Measurements from ENCODE around the gene SNRNP40. TPM values are rescaled to one million over a fixed set of nuclear protein-coding genes. Genes with fewer than 3 reads are reported as not detected.
"Not testable (repeated sequence)": the region's sequence is repeated elsewhere in the genome, so short reads cannot be mapped to it uniquely, and the experiment has no call there.

The SNRNP40 gene
- total and polyA plus RNA-seq, 2 of the 13 experiments (the other 11 are each of a cell fraction or from before 2014, with no cell fraction given): 51.0 to 147 TPM

GRCh38 chr1:31282426-31282825, 14.2 kb downstream of the SNRNP40 start:
- CTCF ChIA-PET (ENCODE audit: low intra/inter-chr PET ratio, low total read pairs); ATAC-seq; H3K4me1 ChIP-seq (ENCODE audit: insufficient read depth, low read length); H3K79me2 ChIP-seq (ENCODE audit: insufficient read depth, low read length); FAIRE-seq; H3K27me3 ChIP-seq (ENCODE audit: control insufficient read depth in 1 of 2, insufficient read depth in 2 of 2, low read length in 2 of 2); H3K9ac ChIP-seq (ENCODE audit: insufficient read depth, low read depth, low read length); H3K4me2 ChIP-seq (ENCODE audit: low read depth, low read length); in situ Hi-C loops (cut with HindIII; ENCODE audit: extremely low pct_ligation_motif_present, low pct_unique_long_range_greater_than_20kb); H3K9me3 ChIP-seq (ENCODE audit: low read length); H2AFZ ChIP-seq (ENCODE audit: low read length); intact Hi-C loops (cut with micrococcal nuclease; ENCODE audit: unreplicated experiment); H3K27ac ChIP-seq (ENCODE audit: extremely low read length, insufficient read depth, low read length); H3K4me3 ChIP-seq (replicated peaks in 1 of 3; ENCODE audit: insufficient read depth in 1 of 3, low read depth in 2 of 3, low read length in 3 of 3); H4K20me1 ChIP-seq (ENCODE audit: insufficient read depth, low read length); DNase-seq (ENCODE audit: low spot score); BruUV-seq (replicated peaks): not testable (repeated sequence)
- peaks cover 8 to 70% of the 10 kb centered on the region in 2 experiments for H3K36me3 ChIP-seq (replicated peaks in 1 of 2; ENCODE audit: control insufficient read depth in 1 of 2, insufficient read depth in 2 of 2, low read length in 2 of 2)
- WGBS (ENCODE audit: low lambda C conversion rate): 99% methylated on average over 9 of the region's 9 CpGs
- POLR2A ChIA-PET: interaction anchor here (2.7 kb wide), 1 partner anchor 15 kb away, joined by 16 read pairs; the partner anchor contains the start of genes SNRNP40 and ZCCHC17

- H3K36me3 ChIP-seq (replicated peaks in 1 of 2; ENCODE audit: control insufficient read depth in 1 of 2, insufficient read depth in 2 of 2, low read length in 2 of 2): peaks cover 21 to 74% of the 10 kb centered on the region in 2 experiments
- peaks cover 3% of the 10 kb centered on the region for H3K79me2 ChIP-seq (ENCODE audit: insufficient read depth, low read length)
- no TSS peak for BruUV-seq (replicated peaks)
- H3K9me3 ChIP-seq (ENCODE audit: low read length): no peaks in the 10 kb centered on the region
- H3K4me1 ChIP-seq (ENCODE audit: insufficient read depth, low read length): no peaks in the 10 kb centered on the region
- H3K9ac ChIP-seq (ENCODE audit: insufficient read depth, low read depth, low read length): no peak overlapping the region
- ChIA-PET POLR2A (interaction anchor here (2.7 kb wide), 1 partner anchor 23 kb away, joined by 8 read pairs; the partner anchor contains the start of genes SNRNP40 and ZCCHC17), CTCF (ENCODE audit: low intra/inter-chr PET ratio, low total read pairs) (no interaction called here)
- H3K27ac ChIP-seq (ENCODE audit: extremely low read length, insufficient read depth, low read length): no peak overlapping the region
- DNase-seq (ENCODE audit: low spot score) (no peak), FAIRE-seq (no peak), ATAC-seq (no peak)
- H2AFZ ChIP-seq (ENCODE audit: low read length): no peak overlapping the region
- in situ Hi-C loops (cut with HindIII; ENCODE audit: extremely low pct_ligation_motif_present, low pct_unique_long_range_greater_than_20kb) (no loop called here), intact Hi-C loops (cut with micrococcal nuclease; ENCODE audit: unreplicated experiment) (no loop called here)
- H4K20me1 ChIP-seq (ENCODE audit: insufficient read depth, low read length): no peaks in the 10 kb centered on the region
- no peak overlapping the region for H3K4me2 ChIP-seq (ENCODE audit: low read depth, low read length)
- H3K27me3 ChIP-seq (ENCODE audit: control insufficient read depth in 1 of 2, insufficient read depth in 2 of 2, low read length in 2 of 2): no peaks in the 10 kb centered on the region
- 94% methylated on average over 2 of the region's 2 CpGs for WGBS (ENCODE audit: low lambda C conversion rate)
- H3K4me3 ChIP-seq (replicated peaks in 1 of 3; ENCODE audit: insufficient read depth in 1 of 3, low read depth in 2 of 3, low read length in 3 of 3): no peak overlapping the region
- no peak for TF ChIP-seq ZMYM4 (CRISPR knock-in tag; IDR thresholded peaks at IDR 0.05)
- no peak for TF ChIP-seq ZKSCAN8 (CRISPR knock-in tag; IDR thresholded peaks at IDR 0.05; ENCODE audit: borderline replicate concordance)
- no peak for TF ChIP-seq ZNF7 (CRISPR knock-in tag; IDR thresholded peaks at IDR 0.05)
- no peak for TF ChIP-seq ZNF513 (CRISPR knock-in tag; conservative IDR thresholded peaks at IDR 0.05)
- TF ChIP-seq ZNF737 (CRISPR knock-in tag; IDR thresholded peaks at IDR 0.05; ENCODE audit: borderline replicate concordance): no peak
- TF ChIP-seq SIX1 (CRISPR knock-in tag; IDR thresholded peaks at IDR 0.05; ENCODE audit: borderline replicate concordance): no peak
- no peak for TF ChIP-seq IRF1 (CRISPR knock-in tag; IDR thresholded peaks at IDR 0.05; ENCODE audit: low read depth)
- TF ChIP-seq ZNF275 (CRISPR knock-in tag; IDR thresholded peaks at IDR 0.05; ENCODE audit: borderline replicate concordance): no peak
- no peak for TF ChIP-seq HNRNPH1 (optimal IDR thresholded peaks at IDR 0.05; ENCODE audit: low read depth, low read length)
- TF ChIP-seq FOXJ3 (CRISPR knock-in tag; IDR thresholded peaks at IDR 0.05; ENCODE audit: borderline replicate concordance): no peak
- no peak for TF ChIP-seq ZSCAN9 (CRISPR knock-in tag; IDR thresholded peaks at IDR 0.05; ENCODE audit: borderline replicate concordance)
- no peak for TF ChIP-seq SKIL (CRISPR knock-in tag; IDR thresholded peaks at IDR 0.05; ENCODE audit: borderline replicate concordance)
These were observed 23.0 kb downstream of the SNRNP40 start for GRCh38 chr1:31273619-31274018.

All from HepG2 (cell line).